Calu3 (cell line): Measurements from ENCODE around the gene ARF3. TPM values are rescaled to one million over a fixed set of nuclear protein-coding genes. Genes with fewer than 3 reads are reported as not detected.

Experiments
- BruUV-seq: library from RNA; stranded (reverse); fragments of 400-500 nt; replicated peaks from 2 replicates; lab custom pipeline; 2021; lab: Mats Ljungman, UMichigan
- CTCF ChIA-PET: fragments of 300-600 bp; sonication (Branson Sonifier 250); formaldehyde crosslinking; loops from one replicate; lab custom pipeline; 2022; ENCODE audit warnings: antibody characterized with exemption; lab: Charles Lee
- DNase-seq: peaks from one replicate; pipeline ENCODE4 v3.0.0; 2022
- H3K27ac Mint-ChIP-seq: one replicate; pipeline ENCODE4 v1.8.0; 2022; ENCODE audit warnings: mixed read lengths; ENCODE audit not compliant: unreplicated experiment
- H3K27me3 Mint-ChIP-seq: one replicate; pipeline ENCODE4 v1.8.0; 2022; ENCODE audit warnings: mixed read lengths; ENCODE audit not compliant: unreplicated experiment
- H3K36me3 Mint-ChIP-seq: one replicate; pipeline ENCODE4 v1.8.0; 2022; ENCODE audit warnings: mild to moderate bottlenecking, moderate library complexity, mixed read lengths; ENCODE audit not compliant: insufficient read depth, unreplicated experiment
- H3K4me1 Mint-ChIP-seq: one replicate; pipeline ENCODE4 v1.8.0; 2022; ENCODE audit warnings: mild to moderate bottlenecking, low read depth, mixed read lengths; ENCODE audit not compliant: unreplicated experiment
- H3K4me3 Mint-ChIP-seq: one replicate; pipeline ENCODE4 v1.8.0; 2022; ENCODE audit warnings: mild to moderate bottlenecking, low read depth, moderate library complexity, mixed read lengths; ENCODE audit not compliant: unreplicated experiment
- H3K9me3 Mint-ChIP-seq: one replicate; pipeline ENCODE4 v1.8.0; 2022; ENCODE audit warnings: low read depth, mixed read lengths; ENCODE audit not compliant: unreplicated experiment
- intact Hi-C: fragments of 100-400 bp; cut with micrococcal nuclease; formaldehyde crosslinking; loops from one replicate; pipeline ENCODE4 v1.10.0; 2022; ENCODE audit not compliant: unreplicated experiment
- total RNA-seq: library from RNA; stranded (reverse); gene quantifications from 2 replicates; pipeline ENCODE4 v1.2.3, GENCODE V29; 2022
- TF ChIP-seq, protein P1 (sequence below): fragments of 200-600 bp; IDR thresholded peaks from one replicate; pipeline ENCODE4 v1.8.0; 2022; ENCODE audit warnings: antibody characterized with exemption; ENCODE audit not compliant: unreplicated experiment

Gene ARF3
- total RNA-seq, 1 experiment from 2014 or later: 142 TPM

- peak; percentile 17 for DNase-seq
- intact Hi-C loops: loop anchor here (5.0 kb wide), 1 partner anchor 146 kb away; the partner anchor contains the start of gene DDX23
- no peak overlapping the region for H3K27ac Mint-ChIP-seq
These were observed 41.4 kb upstream of the ARF3 start for GRCh38 chr12:48998497-48999353.

DNA sequence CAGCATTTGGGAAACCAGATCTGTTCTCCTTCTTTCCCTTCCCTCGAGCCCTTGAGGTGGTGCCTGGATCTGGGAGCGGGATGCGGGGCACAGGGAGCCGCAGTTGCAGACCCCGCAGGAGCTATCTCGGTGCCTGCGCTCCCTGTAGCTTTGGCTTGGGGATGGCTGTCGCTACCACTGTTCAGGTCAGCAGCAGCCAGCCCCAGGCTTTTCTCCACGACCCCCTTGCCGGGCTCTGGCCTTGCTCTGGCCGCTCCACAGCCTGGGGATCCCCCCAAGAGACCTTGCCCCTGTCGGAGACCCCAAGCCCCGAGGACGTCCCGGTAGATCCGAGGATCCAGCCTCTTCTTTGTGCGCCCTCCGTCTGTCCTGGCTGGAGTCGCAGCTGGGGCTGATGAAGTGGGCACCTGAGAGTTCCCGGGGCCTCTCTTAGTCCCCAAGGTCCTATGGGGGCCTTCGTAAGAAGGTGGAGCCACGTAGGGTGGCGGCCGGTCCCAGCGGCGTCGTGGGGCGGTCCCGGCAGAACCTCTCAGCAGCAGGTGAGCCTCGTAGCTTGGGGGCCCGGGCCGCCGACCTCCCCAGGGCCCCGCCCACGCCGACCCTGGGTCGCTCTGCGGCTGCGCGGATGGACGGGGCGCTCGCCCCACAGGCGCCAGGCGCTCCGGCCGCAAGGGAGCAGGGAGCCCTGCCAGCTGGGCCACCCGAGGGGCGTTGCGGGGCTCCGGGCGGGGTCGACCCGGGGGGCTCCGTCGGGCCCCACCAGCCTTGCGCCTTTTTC lies 40.6 kb upstream of the ARF3 start:
- H3K27ac Mint-ChIP-seq: no peak overlapping the region
- peak; percentile 28 for DNase-seq
- peaks cover 5% of the 10 kb centered on the region for H3K36me3 Mint-ChIP-seq
- BruUV-seq: no TSS peak
- H3K4me3 Mint-ChIP-seq: peak overlapping the region; percentile 68
- TF ChIP-seq, protein P1, sequence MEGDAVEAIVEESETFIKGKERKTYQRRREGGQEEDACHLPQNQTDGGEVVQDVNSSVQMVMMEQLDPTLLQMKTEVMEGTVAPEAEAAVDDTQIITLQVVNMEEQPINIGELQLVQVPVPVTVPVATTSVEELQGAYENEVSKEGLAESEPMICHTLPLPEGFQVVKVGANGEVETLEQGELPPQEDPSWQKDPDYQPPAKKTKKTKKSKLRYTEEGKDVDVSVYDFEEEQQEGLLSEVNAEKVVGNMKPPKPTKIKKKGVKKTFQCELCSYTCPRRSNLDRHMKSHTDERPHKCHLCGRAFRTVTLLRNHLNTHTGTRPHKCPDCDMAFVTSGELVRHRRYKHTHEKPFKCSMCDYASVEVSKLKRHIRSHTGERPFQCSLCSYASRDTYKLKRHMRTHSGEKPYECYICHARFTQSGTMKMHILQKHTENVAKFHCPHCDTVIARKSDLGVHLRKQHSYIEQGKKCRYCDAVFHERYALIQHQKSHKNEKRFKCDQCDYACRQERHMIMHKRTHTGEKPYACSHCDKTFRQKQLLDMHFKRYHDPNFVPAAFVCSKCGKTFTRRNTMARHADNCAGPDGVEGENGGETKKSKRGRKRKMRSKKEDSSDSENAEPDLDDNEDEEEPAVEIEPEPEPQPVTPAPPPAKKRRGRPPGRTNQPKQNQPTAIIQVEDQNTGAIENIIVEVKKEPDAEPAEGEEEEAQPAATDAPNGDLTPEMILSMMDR: no peak
- H3K9me3 Mint-ChIP-seq: no peaks in the 10 kb centered on the region
- CTCF ChIA-PET: interaction anchor here (1.4 to 1.7 kb wide), 3 partner anchors 10 to 20 kb away, joined by 4 to 8 read pairs (median 5); partner anchors contain the start of gene PRKAG1
- peaks cover 30% of the 10 kb centered on the region for H3K27me3 Mint-ChIP-seq
- peaks cover 17% of the 10 kb centered on the region for H3K4me1 Mint-ChIP-seq
- intact Hi-C loops: loop anchor here (5.0 kb wide), 1 partner anchor 146 kb away; the partner anchor contains the start of gene DDX23

More at GRCh38 chr12:48998497-48999353, 41.4 kb upstream of the ARF3 start:
- H3K4me1 Mint-ChIP-seq: peaks cover 17% of the 10 kb centered on the region
- peak overlapping the region; percentile 68 for H3K4me3 Mint-ChIP-seq
- TF ChIP-seq, protein P1: no peak
- peaks cover 5% of the 10 kb centered on the region for H3K36me3 Mint-ChIP-seq
- no peaks in the 10 kb centered on the region for H3K9me3 Mint-ChIP-seq
- BruUV-seq: no TSS peak
- CTCF ChIA-PET: interaction anchor here (1.6 kb wide), 1 partner anchor 19 kb away, joined by 5 read pairs; the partner anchor contains the start of gene PRKAG1
- peaks cover 22% of the 10 kb centered on the region for H3K27me3 Mint-ChIP-seq

GRCh38 chr12:48996794-48997718 lies 39.8 kb upstream of the ARF3 start:
- Mint-ChIP-seq H3K9me3 (no peaks in the 10 kb centered on the region), H3K27me3 (peaks cover 32% of the 10 kb centered on the region), H3K27ac (no peak overlapping the region), H3K4me1 (peaks cover 17% of the 10 kb centered on the region), H3K4me3 (no peak overlapping the region), H3K36me3 (peaks cover 5% of the 10 kb centered on the region)
- intact Hi-C loops: loop anchor here (5.0 kb wide), 1 partner anchor 145 kb away; the partner anchor contains the start of gene DDX23
- TF ChIP-seq, protein P1: no peak
- peak; percentile 57 for DNase-seq
- no TSS peak for BruUV-seq
- CTCF ChIA-PET: interaction anchor here (0.8 to 1.7 kb wide), 5 partner anchors 9 to 144 kb away, joined by 3 to 8 read pairs (median 4); partner anchors contain the start of gene PRKAG1
